HT-29 (cell line): ENCODE data around the gene TMA7B. TPM values are rescaled to one million over a fixed set of nuclear protein-coding genes. Genes with fewer than 3 reads are reported as not detected.

Source experiments
- DNase-seq: peaks from one replicate; pipeline ENCODE4 v3.0.0-alpha.2; 2015; ENCODE audit warnings: low spot score
- total RNA-seq: library from RNA; depleted of rRNA; stranded (reverse); fragments of >200 nt; shearing (Covaris generic); gene quantifications from 2 replicates; pipeline ENCODE4 v1.2.3, GENCODE V29; 2014; rRNA removed

TMA7B gene
- total RNA-seq = not detected in 2 replicates

DNA sequence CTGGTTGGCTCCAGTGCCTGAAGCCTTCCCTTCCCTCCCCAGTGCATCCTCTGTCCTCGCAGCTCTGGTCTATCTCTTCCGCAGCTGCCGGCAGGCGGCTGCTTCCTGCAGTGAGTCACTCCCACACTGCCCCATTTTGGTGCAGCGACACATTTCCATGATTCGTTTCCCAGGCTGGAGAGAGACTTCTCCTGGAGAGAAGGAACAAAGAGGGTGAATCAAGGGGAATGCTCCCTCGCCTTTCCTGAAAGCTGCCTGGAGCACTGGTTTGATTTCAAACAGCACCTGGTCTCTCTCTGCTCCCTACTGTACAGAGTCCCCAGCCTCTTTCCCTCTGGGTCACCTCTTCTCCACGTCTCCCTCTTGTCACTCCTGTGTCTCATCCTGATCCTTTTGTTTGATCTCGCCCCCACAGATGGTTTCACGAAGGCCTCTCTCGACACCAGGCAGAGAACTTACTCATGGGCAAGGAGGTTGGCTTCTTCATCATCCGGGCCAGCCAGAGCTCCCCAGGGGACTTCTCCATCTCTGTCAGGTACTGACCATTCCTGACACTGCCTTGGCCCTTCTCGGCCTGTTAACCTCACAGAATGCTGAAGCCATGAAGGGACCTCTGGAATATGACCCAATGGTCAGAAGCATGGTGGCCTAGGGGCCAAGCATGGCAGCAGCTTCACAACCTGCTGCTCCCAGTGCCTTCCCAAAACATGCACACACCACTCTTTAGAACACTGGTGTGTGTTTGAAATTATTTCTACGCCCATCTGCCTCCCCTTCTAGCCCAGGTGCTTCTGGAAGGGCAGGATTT, at the start of gene TMA7B:
TMA7B (plus strand) TSS at position 758 of the 808 bp plus-strand sequence. CDS start 3,978 bp downstream, outside the sequence.
- DNase-seq = peak; percentile 9

DNA sequence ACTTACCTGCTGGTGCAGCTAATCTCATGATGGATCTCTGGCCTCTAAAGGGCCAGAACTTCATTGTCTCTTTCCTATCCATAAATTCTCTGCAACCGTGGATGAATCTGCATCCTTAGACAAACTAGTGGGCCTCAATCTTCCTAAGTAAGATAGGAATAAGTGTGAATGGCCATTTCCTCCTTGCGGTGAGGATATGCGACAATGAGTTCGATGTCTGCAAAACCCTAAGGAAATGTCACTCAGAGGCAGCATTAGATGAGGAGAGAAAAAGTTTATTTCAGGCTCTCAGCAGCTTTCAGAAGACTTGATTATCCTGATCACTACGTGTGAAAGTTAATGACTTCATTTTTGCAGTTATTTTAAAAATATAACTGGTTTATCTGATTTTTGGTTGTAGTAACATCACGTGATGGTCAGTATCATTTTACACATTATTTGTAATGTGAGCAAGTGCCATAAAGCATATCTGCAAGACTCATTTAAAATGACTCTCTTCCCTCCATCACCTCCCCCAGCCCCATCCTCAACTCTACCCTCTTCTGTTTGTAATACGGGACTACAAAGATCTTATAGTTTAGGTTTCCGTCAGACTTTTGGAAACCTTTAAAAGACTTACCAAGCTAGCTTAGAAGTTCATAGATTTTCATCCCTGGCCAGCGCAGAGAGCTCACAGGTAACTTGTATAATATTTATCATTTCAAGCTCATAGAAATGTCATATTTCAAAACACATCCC, 49.2 kb upstream of the TMA7B start:
- no peak for DNase-seq

- DNase-seq = no peak
These were observed 46.9 kb upstream of the TMA7B start for GRCh38 chr22:39913321-39913720.

- no peak for DNase-seq
These were observed 46.3 kb upstream of the TMA7B start for GRCh38 chr22:39913886-39914285.

- DNase-seq = no peak
These were observed 45.6 kb upstream of the TMA7B start for GRCh38 chr22:39914584-39914983.

- DNase-seq = no peak
These were observed 44.9 kb upstream of the TMA7B start for GRCh38 chr22:39915295-39915726.

GRCh38 chr22:39916496-39916895, 43.7 kb upstream of the TMA7B start:
- DNase-seq = no peak

GRCh38 chr22:39917197-39917643, 43.0 kb upstream of the TMA7B start:
- no peak for DNase-seq

GRCh38 chr22:39917776-39918495, 42.3 kb upstream of the TMA7B start:
- DNase-seq = no peak

GRCh38 chr22:39920134-39920743, 40.0 kb upstream of the TMA7B start:
- no peak for DNase-seq

DNA sequence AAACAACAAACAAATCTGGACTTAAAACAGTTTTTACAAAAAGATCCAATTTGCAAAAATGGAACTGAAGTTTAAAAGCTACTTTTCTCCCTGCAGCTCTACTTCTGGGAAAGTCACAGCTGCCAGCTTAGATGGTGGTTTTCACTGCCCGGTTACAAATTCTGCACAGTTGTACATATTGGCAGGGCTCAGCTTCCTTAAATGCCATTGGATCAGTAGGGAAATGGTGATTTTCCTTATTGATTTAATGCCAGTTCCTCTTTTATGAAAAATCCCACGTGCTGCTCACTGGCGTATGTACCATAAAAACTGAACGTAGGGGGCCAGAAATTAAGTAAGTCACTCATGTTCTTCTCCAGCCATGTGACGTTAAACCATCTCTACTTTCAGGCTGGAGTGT, 36.5 kb upstream of the TMA7B start:
- DNase-seq = no peak

- no peak for DNase-seq
These were observed 35.9 kb upstream of the TMA7B start for GRCh38 chr22:39924286-39924685.

- no peak for DNase-seq
These were observed 34.9 kb upstream of the TMA7B start for GRCh38 chr22:39925273-39925672.

- no peak for DNase-seq
These were observed 34.1 kb upstream of the TMA7B start for GRCh38 chr22:39925909-39926679.

- no peak for DNase-seq
These were observed 33.4 kb upstream of the TMA7B start for GRCh38 chr22:39926753-39927152.

DNA sequence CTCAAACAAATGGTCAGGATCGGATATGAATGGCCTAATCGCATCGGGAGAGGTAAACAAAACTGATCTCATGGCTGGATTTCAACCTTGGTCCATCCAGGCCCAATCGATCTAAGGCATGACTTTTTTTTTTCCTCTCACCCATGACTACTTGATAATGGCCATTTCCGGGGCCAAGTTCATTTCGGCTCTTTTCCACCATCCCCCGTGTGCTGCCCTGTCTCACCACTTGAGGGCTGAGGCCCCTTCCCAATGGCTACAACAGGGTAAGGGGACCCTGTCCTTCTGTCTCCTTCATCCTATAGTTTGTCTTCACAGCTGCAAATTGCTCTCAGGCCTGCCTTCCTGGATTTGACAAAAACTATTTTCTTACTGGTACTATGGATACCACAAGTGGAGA, 32.7 kb upstream of the TMA7B start:
- no peak for DNase-seq

- no peak for DNase-seq
These were observed 31.4 kb upstream of the TMA7B start for GRCh38 chr22:39928536-39929520.

DNA sequence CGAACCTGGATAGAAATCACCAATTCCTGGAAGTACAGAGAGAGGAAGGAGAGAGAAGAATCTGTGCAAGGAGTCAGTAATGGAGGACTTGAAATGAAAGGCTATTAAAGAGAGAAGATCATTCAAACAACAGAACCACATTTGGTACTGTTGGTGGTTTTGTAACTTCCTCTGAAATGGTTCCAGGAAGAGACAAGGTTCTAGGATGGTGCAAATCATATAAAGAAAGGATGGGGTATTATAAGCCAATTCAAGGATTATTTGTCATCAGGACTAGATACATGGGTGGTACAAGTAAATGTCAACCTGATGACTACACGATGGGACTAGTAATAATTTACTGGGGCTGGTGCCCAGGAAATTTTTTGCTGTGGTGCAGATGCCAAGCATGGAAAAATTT, 28.9 kb upstream of the TMA7B start:
- no peak for DNase-seq

DNA sequence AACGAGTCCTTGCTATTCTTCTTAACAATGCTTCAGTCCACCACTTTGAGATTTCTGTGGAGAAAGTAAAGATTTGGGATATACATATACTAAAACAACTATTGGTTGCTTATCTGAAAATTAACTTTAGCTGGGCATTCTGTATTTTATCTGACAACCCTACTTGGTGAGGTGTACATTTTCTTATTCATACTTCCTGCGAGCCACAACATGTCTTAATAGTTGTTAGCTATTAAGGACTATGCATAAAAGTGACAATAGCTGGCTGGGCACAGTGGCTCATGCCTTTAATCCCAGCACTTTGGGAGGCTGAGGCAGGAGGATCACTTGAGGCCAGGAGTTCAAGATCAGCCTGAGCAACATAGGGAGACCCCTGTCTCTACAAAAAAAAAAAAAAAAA, 28.0 kb upstream of the TMA7B start:
- DNase-seq = no peak
